SU-DHL-6 (cell line): ENCODE results near the gene UBR4.

ENCODE experiments used
- H2AFZ ChIP-seq: fragments of 200-600 bp; sonication (generic); 2 replicates; pipeline ENCODE4 v1.6.1; 2014; ENCODE audit warnings: low read depth, mild to moderate bottlenecking, moderate library complexity, mixed read lengths, antibody characterized with exemption, low read length; ENCODE audit not compliant: severe bottlenecking
- H3F3A ChIP-seq: fragments of 200-600 bp; shearing (Covaris generic); 2 replicates; pipeline ENCODE4 v1.6.0; 2016; ENCODE audit warnings: antibody characterized with exemption, mild to moderate bottlenecking; ENCODE audit not compliant: insufficient read depth
- H3K27ac ChIP-seq: fragments of 200-600 bp; sonication (generic); 2 replicates; pipeline ENCODE4 v1.5.1; 2016; ENCODE audit warnings: low read depth, mild to moderate bottlenecking, low read length, moderate library complexity, mixed read lengths
- H3K27me3 ChIP-seq: fragments of 200-600 bp; sonication (generic), shearing (Covaris generic); 2 replicates; pipeline ENCODE4 v1.6.0; 2014; ENCODE audit warnings: mild to moderate bottlenecking, low read length
- H3K36me3 ChIP-seq: fragments of 200-600 bp; sonication (generic); 2 replicates; pipeline ENCODE4 v1.6.1; 2014; ENCODE audit warnings: mild to moderate bottlenecking, low read length, mixed read lengths
- H3K4me2 ChIP-seq: fragments of 300-600, 200-600 bp; shearing (Covaris generic), sonication (generic); 2 replicates; pipeline ENCODE4 v1.6.0; 2014; ENCODE audit warnings: low read length, low read depth, mild to moderate bottlenecking; ENCODE audit not compliant: poor library complexity, severe bottlenecking
- H3K4me3 ChIP-seq: fragments of 200-600 bp; sonication (generic); 2 replicates; pipeline ENCODE4 v1.5.1; 2014; ENCODE audit warnings: antibody characterized with exemption, low read length, mild to moderate bottlenecking, mixed read lengths; ENCODE audit not compliant: insufficient read depth, poor library complexity, severe bottlenecking
- H3K79me2 ChIP-seq: fragments of 200-600 bp; sonication (generic); 2 replicates; pipeline ENCODE4 v1.6.1; 2014; ENCODE audit warnings: mild to moderate bottlenecking, low read length, moderate library complexity; ENCODE audit not compliant: insufficient read depth
- H3K9ac ChIP-seq: fragments of 200-600 bp; sonication (generic); 2 replicates; pipeline ENCODE4 v1.7.0; 2014; ENCODE audit warnings: mild to moderate bottlenecking, low read length
- H3K9me2 ChIP-seq: fragments of 200-600 bp; sonication (generic); replicated peaks from 2 replicates; pipeline ENCODE4 v1.6.1; 2014; ENCODE audit warnings: low read length; ENCODE audit not compliant: insufficient read depth
- H3K9me3 ChIP-seq: fragments of 200-600 bp; sonication (generic); 2 replicates; pipeline ENCODE4 v1.6.1; 2014; ENCODE audit warnings: low read length, mixed read lengths; ENCODE audit not compliant: insufficient read depth
- H4K20me1 ChIP-seq: fragments of 200-600 bp; sonication (generic); 2 replicates; pipeline ENCODE4 v1.6.1; 2014; ENCODE audit warnings: low read depth, mild to moderate bottlenecking, antibody characterized with exemption, low read length, moderate library complexity, mixed read lengths
- CTCF ChIP-seq: fragments of 200-600 bp; sonication (generic); IDR thresholded peaks from one replicate; pipeline ENCODE4 v1.5.1; 2017; ENCODE audit warnings: antibody characterized with exemption, mild to moderate bottlenecking, low read length, moderate library complexity; ENCODE audit not compliant: insufficient read depth, poor library complexity, severe bottlenecking
- EZH2phosphoT487 ChIP-seq: fragments of 200-600 bp; sonication (generic), shearing (Covaris generic); conservative IDR thresholded peaks from 2 replicates; pipeline ENCODE4 v1.6.1; 2018; ENCODE audit warnings: mild to moderate bottlenecking, antibody characterized with exemption, low read length, moderate library complexity, mixed read lengths

Gene UBR4

DNA sequence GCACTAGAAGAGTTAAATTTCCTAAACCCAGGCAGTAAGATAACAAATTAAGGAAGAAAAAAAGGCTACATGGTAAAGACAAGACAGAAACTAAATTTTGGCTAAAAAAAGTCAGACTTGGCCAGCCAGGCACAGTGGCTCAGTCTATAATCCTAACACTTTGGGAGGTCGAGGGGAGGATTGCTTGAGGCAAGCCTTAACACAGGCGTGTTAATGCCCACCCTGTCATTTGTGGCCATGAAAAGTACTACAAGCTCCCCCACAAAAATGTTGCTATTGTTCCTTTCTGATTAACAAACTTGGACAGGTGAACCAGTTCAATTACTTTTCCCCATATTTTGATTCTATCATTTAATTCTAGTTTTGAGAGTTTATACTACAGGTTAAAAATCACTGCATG lies 32.3 kb downstream of the UBR4 start:
- Histone ChIP-seq H3K36me3 (peaks cover 22% of the 10 kb centered on the region), H3K9me2 (no peaks in the 10 kb centered on the region), H3K4me3 (no peak overlapping the region), H3K9me3 (no peaks in the 10 kb centered on the region), H4K20me1 (no peaks in the 10 kb centered on the region), H3K9ac (no peak overlapping the region), H3K4me2 (no peak overlapping the region), H3K27ac (no peak overlapping the region), H3F3A (no peaks in the 10 kb centered on the region), H2AFZ (no peak overlapping the region), H3K79me2 (no peaks in the 10 kb centered on the region), H3K27me3 (no peaks in the 10 kb centered on the region)
- no peak for TF ChIP-seq CTCF
- TF ChIP-seq EZH2phosphoT487, result no peak

- no peak overlapping the region for H3K4me2 ChIP-seq
- H3K27ac ChIP-seq, result no peak overlapping the region
- no peak for TF ChIP-seq CTCF
- TF ChIP-seq EZH2phosphoT487, result no peak
These were observed 40.4 kb downstream of the UBR4 start for GRCh38 chr1:19169642-19170041.

DNA sequence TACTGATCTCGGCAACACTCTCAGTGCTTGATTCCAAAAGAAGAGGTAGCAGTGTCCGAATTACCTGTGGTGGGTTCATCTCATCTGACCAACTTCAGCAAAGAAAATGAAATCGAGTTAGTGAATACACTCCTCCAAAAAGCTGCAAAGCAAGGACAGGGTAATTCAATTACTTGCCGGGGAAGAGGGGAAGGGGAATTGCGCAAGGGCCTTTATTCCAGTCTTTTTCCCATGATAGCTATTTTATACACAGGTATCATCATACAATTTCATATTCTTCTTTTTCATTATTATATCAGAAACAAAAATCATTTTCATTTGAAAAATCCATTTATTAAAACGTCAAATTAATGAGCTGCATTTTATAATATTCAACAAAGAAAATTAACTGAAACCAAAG lies 42.9 kb downstream of the UBR4 start:
- H3K9me3 ChIP-seq, result no peaks in the 10 kb centered on the region
- no peak overlapping the region for H3K4me2 ChIP-seq
- no peak for TF ChIP-seq EZH2phosphoT487
- TF ChIP-seq CTCF, result no peak
- H3K4me3 ChIP-seq, result no peak overlapping the region
- no peak overlapping the region for H3K27ac ChIP-seq
- H3F3A ChIP-seq, result no peaks in the 10 kb centered on the region
- H2AFZ ChIP-seq, result no peak overlapping the region
- H4K20me1 ChIP-seq, result no peaks in the 10 kb centered on the region
- peaks cover 70% of the 10 kb centered on the region for H3K36me3 ChIP-seq
- no peaks in the 10 kb centered on the region for H3K79me2 ChIP-seq
- H3K9ac ChIP-seq, result no peak overlapping the region
- no peaks in the 10 kb centered on the region for H3K27me3 ChIP-seq
- H3K9me2 ChIP-seq, result no peaks in the 10 kb centered on the region

More at GRCh38 chr1:19169642-19170041, 40.4 kb downstream of the UBR4 start:
- no peak overlapping the region for H3K4me3 ChIP-seq
- H2AFZ ChIP-seq, result no peak overlapping the region
- no peaks in the 10 kb centered on the region for H3K27me3 ChIP-seq
- no peaks in the 10 kb centered on the region for H3K9me3 ChIP-seq
- H3K9me2 ChIP-seq, result no peaks in the 10 kb centered on the region
- H3K9ac ChIP-seq, result no peak overlapping the region
- no peaks in the 10 kb centered on the region for H3K79me2 ChIP-seq
- no peaks in the 10 kb centered on the region for H4K20me1 ChIP-seq
- H3K36me3 ChIP-seq, result peaks cover 56% of the 10 kb centered on the region
- H3F3A ChIP-seq, result no peaks in the 10 kb centered on the region
